Purkinje cell (primary cell): ENCODE results near the gene AQP3. TPM values are rescaled to one million over a fixed set of nuclear protein-coding genes. Genes with fewer than 3 reads are reported as not detected.

Experiments
- polyA plus RNA-seq: library from polyadenylated mRNA; unstranded; fragments of >200 nt; fragmentation: Nextera tagmentation; gene quantifications from 2 replicates; pipeline ENCODE4 v1.2.1, GENCODE V29; 2014

AQP3 gene
- 3.4 and 4.7 TPM in 2 replicates for polyA plus RNA-seq

DNA sequence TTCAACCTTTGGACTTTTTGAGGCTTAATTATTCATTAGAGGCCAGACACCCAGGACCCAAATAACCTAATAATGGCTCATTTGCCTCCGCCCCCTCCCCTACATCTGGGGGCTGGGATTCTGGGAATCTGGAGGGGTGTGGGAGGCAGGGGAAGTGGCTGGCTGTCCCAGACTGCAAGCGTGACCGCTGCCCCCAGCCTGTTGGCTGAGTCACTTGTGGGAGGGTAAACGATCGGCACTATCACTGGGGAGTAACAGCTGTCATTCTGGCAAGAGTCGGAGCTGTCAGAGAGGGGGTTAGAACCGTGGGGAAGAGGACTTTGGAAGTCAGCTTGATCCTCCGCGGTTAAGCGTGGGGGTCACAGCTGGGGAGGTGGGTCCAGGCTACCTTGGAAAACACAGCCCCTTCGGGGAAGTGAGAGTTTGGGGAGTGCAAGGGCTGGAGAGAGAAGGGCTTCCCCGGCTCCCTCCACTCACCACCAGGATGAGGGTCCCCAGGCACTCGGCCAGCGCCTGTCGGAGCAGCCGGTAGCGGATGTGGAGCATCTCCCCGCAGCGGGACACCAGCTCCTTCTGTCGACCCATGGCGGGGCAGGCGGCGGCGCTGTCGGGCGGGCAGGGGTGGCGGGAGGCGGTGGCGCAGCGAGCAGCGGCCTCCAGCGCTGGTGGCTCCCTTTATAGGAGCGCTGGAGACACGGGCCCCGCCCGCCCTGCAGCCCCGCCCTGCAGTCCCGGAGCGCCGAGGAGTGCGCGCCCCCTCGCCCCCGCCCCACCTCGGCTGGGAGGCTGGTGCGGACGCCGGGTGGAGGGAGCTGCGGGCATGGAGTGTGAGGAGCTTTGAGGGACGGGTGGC, at the start of gene AQP3:
Gene AQP3, minus strand, starts transcription at position 648 of the 853 bp plus-strand sequence. Its CDS starts 63 bp downstream, at position 585.

DNA sequence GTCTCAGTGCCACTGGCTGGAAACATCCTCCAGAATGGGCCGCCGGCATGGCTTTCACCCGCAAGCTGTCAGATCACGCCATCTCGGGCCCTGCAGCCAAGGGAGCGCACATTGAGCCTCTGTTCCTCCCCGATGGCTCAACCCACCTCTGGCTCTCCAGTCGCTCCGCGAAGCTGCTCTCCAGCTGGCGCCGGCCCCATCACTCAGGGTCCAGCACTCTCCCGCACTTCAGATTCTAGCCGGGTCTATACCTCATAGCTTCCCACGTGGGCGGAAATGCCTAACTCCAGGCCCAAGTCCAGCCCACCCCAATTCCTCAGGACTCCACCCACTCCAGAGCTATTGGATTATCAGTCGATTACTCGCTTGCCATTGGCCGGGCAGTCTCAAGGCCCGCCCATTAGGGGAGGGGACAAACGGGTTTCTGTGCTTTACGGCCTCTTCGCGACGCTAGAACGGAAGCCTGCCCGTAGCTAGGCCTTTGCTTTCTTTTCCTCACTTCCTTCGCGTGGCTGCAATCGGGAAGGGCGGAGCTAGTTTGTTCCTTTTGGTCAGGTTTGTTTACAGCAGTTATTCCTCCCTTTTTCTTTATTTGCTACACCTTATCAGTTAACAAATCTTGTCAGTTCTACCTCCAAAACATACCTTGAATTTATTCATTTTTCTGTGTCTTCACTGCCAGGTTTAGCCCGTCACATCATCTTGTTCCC, 26.4 kb upstream of the AQP3 start, which contains the start of gene NOL6:
Gene NOL6, minus strand, starts transcription at position 282 of the 710 bp plus-strand sequence. Its CDS starts 82 bp downstream, at position 200.

GRCh38 chr9:33402371-33402770, 45.0 kb downstream of the AQP3 start, which contains the start of gene AQP7:
Gene AQP7, minus strand, starts transcription at chr9:33402568. Its CDS starts 1,306 bp downstream, at chr9:33401262.

Other genes with a start within 250 kb of the AQP3 start
- not detected in 2 replicates for gene SPINK4, start 207.4 kb downstream of the AQP3 start, polyA plus RNA-seq
- 30.4 and 44.0 TPM in 2 replicates for gene BAG1, start 182.9 kb downstream of the AQP3 start, polyA plus RNA-seq
- 250 and 278 TPM in 2 replicates for gene CHMP5, start 182.5 kb downstream of the AQP3 start, polyA plus RNA-seq
- 6.7 and 14.3 TPM in 2 replicates for gene NFX1, start 157.1 kb downstream of the AQP3 start, polyA plus RNA-seq
- gene AQP7, start 45.0 kb downstream of the AQP3 start, polyA plus RNA-seq: not detected in 2 replicates
- 12.9 and 14.9 TPM in 2 replicates for gene NOL6, start 26.3 kb upstream of the AQP3 start, polyA plus RNA-seq
- 4.1 and 7.4 TPM in 2 replicates for gene ANKRD18B, start 76.7 kb upstream of the AQP3 start, polyA plus RNA-seq